Measurements from ENCODE around the gene SLC22A6.

DNA sequence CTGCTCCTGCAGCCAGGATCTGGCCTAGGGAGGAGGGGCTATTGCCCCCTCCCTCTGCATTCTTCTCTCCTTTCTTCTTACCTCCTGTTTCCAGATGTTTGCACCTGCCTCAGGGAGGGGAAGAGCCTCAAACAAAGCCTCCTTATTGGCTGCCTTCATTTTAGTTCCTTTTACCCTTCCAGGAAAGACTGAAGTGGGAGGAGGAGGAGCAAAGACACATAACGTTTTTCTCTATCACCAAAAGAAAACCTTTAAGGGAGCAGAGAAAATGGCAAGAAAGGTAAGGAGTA lies 50.3 kb downstream of the SLC22A6 start:
- TF ChIP-seq POLR2A (IDR thresholded peaks at IDR 0.05; ENCODE audit: low read length) (no peak), CBX8 (IDR thresholded peaks at IDR 0.05) (no peak)

Data from A549 (cell line).